ENCODE results near the gene WFIKKN1. TPM values are rescaled to one million over a fixed set of nuclear protein-coding genes. Genes with fewer than 3 reads are reported as not detected.

WFIKKN1 gene
- total and polyA plus RNA-seq, 2 experiments from 2014 or later = 3.5 to 6.8 TPM

DNA sequence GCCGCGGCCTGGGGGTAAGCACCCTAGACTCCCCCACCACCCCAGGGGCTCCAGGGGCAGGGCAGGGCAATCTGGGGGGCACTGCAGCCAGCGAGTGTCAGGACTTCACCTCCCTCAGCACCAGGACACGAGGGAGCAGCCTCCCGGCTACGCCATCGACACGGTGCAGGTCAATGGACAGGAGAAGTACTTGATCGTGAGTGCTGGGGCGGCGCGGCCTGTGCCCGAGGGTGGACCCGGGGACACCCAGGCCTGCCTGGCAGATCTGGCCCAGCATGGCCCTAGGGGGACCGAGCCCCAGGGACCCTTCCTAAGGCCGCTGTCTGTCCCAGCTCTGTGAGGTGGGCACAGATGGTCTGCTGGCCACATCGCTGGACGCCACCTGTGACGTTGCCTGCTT, 41.6 kb downstream of the WFIKKN1 start:
- H3K4me2 ChIP-seq = no peak overlapping the region
- no peaks in the 10 kb centered on the region for H3K9me2 ChIP-seq (ENCODE audit: insufficient read depth)
- no peak for ATAC-seq
- H3K4me1 ChIP-seq (ENCODE audit: insufficient read depth) = peaks cover 8% of the 10 kb centered on the region; the same call in 1 of the 2 replicates
- no peak overlapping the region for H3K27ac Mint-ChIP-seq
- no peak overlapping the region for H3K27ac ChIP-seq (ENCODE audit: low read depth)
- H2AFZ ChIP-seq = no peak overlapping the region
- no peak overlapping the region for H3K4me3 ChIP-seq
- peaks cover 3% of the 10 kb centered on the region for H4K20me1 ChIP-seq (replicated peaks; ENCODE audit: insufficient read depth)
- no peak overlapping the region for H3K4me3 Mint-ChIP-seq
- no peaks in the 10 kb centered on the region for H3K27me3 ChIP-seq (ENCODE audit: insufficient read depth)
- peaks cover 21% of the 10 kb centered on the region; the same call in 1 of the 2 replicates for H3F3A ChIP-seq (replicated peaks; ENCODE audit: low read depth)
- no peak for DNase-seq (ENCODE audit: low spot score)
- peaks cover 11% of the 10 kb centered on the region; the same call in 1 of the 2 replicates for H3K36me3 ChIP-seq (ENCODE audit: insufficient read depth)
- TF ChIP-seq EZH2phosphoT487 (IDR thresholded peaks at IDR 0.05; ENCODE audit: unreplicated experiment) (no peak), ZNF331 (CRISPR knock-in tag; IDR thresholded peaks at IDR 0.05; ENCODE audit: low read depth) (no peak), POLR2AphosphoS5 (IDR thresholded peaks at IDR 0.05; ENCODE audit: low read depth) (no peak), STAT1 (IDR thresholded peaks at IDR 0.05; ENCODE audit: unreplicated experiment) (no peak), ZNF114 (CRISPR knock-in tag; IDR thresholded peaks at IDR 0.05) (no peak), NANOG (IDR thresholded peaks at IDR 0.05; ENCODE audit: borderline replicate concordance) (no peak), EZH2 (IDR thresholded peaks at IDR 0.05; ENCODE audit: low read depth, unreplicated experiment) (no peak), CREB1 (CRISPR knock-in tag; IDR thresholded peaks at IDR 0.05; ENCODE audit: low read depth) (no peak), JUNB (IDR thresholded peaks at IDR 0.05; ENCODE audit: unreplicated experiment) (no peak)
- TF ChIP-seq, protein P1, sequence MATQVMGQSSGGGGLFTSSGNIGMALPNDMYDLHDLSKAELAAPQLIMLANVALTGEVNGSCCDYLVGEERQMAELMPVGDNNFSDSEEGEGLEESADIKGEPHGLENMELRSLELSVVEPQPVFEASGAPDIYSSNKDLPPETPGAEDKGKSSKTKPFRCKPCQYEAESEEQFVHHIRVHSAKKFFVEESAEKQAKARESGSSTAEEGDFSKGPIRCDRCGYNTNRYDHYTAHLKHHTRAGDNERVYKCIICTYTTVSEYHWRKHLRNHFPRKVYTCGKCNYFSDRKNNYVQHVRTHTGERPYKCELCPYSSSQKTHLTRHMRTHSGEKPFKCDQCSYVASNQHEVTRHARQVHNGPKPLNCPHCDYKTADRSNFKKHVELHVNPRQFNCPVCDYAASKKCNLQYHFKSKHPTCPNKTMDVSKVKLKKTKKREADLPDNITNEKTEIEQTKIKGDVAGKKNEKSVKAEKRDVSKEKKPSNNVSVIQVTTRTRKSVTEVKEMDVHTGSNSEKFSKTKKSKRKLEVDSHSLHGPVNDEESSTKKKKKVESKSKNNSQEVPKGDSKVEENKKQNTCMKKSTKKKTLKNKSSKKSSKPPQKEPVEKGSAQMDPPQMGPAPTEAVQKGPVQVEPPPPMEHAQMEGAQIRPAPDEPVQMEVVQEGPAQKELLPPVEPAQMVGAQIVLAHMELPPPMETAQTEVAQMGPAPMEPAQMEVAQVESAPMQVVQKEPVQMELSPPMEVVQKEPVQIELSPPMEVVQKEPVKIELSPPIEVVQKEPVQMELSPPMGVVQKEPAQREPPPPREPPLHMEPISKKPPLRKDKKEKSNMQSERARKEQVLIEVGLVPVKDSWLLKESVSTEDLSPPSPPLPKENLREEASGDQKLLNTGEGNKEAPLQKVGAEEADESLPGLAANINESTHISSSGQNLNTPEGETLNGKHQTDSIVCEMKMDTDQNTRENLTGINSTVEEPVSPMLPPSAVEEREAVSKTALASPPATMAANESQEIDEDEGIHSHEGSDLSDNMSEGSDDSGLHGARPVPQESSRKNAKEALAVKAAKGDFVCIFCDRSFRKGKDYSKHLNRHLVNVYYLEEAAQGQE (IDR thresholded peaks at IDR 0.05; ENCODE audit: unreplicated experiment) = no peak
- TF ChIP-seq, protein P2, sequence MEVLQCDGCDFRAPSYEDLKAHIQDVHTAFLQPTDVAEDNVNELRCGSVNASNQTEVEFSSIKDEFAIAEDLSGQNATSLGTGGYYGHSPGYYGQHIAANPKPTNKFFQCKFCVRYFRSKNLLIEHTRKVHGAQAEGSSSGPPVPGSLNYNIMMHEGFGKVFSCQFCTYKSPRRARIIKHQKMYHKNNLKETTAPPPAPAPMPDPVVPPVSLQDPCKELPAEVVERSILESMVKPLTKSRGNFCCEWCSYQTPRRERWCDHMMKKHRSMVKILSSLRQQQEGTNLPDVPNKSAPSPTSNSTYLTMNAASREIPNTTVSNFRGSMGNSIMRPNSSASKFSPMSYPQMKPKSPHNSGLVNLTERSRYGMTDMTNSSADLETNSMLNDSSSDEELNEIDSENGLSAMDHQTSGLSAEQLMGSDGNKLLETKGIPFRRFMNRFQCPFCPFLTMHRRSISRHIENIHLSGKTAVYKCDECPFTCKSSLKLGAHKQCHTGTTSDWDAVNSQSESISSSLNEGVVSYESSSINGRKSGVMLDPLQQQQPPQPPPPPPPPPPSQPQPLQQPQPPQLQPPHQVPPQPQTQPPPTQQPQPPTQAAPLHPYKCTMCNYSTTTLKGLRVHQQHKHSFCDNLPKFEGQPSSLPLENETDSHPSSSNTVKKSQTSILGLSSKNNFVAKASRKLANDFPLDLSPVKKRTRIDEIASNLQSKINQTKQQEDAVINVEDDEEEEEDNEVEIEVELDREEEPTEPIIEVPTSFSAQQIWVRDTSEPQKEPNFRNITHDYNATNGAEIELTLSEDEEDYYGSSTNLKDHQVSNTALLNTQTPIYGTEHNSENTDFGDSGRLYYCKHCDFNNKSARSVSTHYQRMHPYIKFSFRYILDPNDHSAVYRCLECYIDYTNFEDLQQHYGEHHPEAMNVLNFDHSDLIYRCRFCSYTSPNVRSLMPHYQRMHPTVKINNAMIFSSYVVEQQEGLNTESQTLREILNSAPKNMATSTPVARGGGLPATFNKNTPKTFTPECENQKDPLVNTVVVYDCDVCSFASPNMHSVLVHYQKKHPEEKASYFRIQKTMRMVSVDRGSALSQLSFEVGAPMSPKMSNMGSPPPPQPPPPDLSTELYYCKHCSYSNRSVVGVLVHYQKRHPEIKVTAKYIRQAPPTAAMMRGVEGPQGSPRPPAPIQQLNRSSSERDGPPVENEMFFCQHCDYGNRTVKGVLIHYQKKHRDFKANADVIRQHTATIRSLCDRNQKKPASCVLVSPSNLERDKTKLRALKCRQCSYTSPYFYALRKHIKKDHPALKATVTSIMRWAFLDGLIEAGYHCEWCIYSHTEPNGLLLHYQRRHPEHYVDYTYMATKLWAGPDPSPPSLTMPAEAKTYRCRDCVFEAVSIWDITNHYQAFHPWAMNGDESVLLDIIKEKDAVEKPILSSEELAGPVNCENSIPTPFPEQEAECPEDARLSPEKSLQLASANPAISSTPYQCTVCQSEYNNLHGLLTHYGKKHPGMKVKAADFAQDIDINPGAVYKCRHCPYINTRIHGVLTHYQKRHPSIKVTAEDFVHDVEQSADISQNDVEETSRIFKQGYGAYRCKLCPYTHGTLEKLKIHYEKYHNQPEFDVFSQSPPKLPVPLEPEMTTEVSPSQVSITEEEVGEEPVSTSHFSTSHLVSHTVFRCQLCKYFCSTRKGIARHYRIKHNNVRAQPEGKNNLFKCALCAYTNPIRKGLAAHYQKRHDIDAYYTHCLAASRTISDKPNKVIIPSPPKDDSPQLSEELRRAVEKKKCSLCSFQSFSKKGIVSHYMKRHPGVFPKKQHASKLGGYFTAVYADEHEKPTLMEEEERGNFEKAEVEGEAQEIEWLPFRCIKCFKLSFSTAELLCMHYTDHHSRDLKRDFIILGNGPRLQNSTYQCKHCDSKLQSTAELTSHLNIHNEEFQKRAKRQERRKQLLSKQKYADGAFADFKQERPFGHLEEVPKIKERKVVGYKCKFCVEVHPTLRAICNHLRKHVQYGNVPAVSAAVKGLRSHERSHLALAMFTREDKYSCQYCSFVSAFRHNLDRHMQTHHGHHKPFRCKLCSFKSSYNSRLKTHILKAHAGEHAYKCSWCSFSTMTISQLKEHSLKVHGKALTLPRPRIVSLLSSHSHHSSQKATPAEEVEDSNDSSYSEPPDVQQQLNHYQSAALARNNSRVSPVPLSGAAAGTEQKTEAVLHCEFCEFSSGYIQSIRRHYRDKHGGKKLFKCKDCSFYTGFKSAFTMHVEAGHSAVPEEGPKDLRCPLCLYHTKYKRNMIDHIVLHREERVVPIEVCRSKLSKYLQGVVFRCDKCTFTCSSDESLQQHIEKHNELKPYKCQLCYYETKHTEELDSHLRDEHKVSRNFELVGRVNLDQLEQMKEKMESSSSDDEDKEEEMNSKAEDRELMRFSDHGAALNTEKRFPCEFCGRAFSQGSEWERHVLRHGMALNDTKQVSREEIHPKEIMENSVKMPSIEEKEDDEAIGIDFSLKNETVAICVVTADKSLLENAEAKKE (CRISPR knock-in tag; IDR thresholded peaks at IDR 0.05) = no peak
- TF ChIP-seq, protein P3, sequence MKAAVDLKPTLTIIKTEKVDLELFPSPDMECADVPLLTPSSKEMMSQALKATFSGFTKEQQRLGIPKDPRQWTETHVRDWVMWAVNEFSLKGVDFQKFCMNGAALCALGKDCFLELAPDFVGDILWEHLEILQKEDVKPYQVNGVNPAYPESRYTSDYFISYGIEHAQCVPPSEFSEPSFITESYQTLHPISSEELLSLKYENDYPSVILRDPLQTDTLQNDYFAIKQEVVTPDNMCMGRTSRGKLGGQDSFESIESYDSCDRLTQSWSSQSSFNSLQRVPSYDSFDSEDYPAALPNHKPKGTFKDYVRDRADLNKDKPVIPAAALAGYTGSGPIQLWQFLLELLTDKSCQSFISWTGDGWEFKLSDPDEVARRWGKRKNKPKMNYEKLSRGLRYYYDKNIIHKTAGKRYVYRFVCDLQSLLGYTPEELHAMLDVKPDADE (IDR thresholded peaks at IDR 0.05) = no peak
- TF ChIP-seq, protein P4, sequence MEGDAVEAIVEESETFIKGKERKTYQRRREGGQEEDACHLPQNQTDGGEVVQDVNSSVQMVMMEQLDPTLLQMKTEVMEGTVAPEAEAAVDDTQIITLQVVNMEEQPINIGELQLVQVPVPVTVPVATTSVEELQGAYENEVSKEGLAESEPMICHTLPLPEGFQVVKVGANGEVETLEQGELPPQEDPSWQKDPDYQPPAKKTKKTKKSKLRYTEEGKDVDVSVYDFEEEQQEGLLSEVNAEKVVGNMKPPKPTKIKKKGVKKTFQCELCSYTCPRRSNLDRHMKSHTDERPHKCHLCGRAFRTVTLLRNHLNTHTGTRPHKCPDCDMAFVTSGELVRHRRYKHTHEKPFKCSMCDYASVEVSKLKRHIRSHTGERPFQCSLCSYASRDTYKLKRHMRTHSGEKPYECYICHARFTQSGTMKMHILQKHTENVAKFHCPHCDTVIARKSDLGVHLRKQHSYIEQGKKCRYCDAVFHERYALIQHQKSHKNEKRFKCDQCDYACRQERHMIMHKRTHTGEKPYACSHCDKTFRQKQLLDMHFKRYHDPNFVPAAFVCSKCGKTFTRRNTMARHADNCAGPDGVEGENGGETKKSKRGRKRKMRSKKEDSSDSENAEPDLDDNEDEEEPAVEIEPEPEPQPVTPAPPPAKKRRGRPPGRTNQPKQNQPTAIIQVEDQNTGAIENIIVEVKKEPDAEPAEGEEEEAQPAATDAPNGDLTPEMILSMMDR (conservative IDR thresholded peaks at IDR 0.05; ENCODE audit: low read depth in 2 of 2) = no peak
- H3K9me3 Mint-ChIP-seq = no peaks in the 10 kb centered on the region; the same call in 2 of the 3 replicates
- H3K36me3 Mint-ChIP-seq (ENCODE audit: low read depth) = peaks cover 21% of the 10 kb centered on the region
- peaks cover 16% of the 10 kb centered on the region for H3K79me2 ChIP-seq (replicated peaks; ENCODE audit: insufficient read depth)
- H3K27me3 Mint-ChIP-seq (ENCODE audit: insufficient read depth, low read depth, poor library complexity) = peaks cover 6% of the 10 kb centered on the region
- peaks cover 12% of the 10 kb centered on the region; the same call in 2 of the 3 replicates for H3K4me1 Mint-ChIP-seq

Measured in GM23338 (cell line).